HG02943 (cell line): ENCODE results near the gene FBLN1.

Source experiments
- ATAC-seq: cut with Tn5 transposase; IDR thresholded peaks from one replicate; pipeline ENCODE4 v1.9.1; 2021; ENCODE audit warnings: mild to moderate bottlenecking, low read depth, moderate library complexity; ENCODE audit not compliant: unreplicated experiment

Gene FBLN1

DNA sequence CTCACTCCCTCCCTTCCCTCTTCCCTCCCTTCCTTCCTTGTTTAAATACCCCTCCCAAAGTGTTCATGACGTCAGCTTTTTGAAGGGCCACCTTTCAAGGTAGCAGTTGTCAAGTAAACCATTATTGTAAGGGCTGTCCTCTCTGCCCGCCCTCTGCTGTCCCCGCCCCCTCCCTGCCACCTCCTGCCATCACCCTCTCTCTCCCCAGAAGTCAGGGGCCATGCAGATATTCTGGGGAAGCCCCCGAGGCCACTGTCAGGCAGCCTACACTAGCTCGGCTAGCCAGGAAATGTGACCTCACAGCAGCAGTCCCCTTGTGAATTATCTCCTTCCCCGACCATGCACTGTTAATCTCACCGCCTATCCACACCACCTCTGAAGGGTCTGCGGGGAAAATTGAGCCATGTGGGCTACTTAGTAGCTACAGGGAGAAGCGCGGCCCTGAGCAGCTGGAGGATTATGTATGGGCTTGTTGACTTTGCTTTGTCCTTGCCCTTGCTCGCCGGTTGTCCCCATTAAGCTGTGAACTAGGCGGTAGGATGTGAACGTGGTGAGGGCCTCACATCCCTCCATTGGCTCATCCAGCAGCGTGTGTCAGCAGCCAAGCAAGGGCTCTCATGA, 126.9 kb downstream of the FBLN1 start:
- no peak for ATAC-seq

DNA sequence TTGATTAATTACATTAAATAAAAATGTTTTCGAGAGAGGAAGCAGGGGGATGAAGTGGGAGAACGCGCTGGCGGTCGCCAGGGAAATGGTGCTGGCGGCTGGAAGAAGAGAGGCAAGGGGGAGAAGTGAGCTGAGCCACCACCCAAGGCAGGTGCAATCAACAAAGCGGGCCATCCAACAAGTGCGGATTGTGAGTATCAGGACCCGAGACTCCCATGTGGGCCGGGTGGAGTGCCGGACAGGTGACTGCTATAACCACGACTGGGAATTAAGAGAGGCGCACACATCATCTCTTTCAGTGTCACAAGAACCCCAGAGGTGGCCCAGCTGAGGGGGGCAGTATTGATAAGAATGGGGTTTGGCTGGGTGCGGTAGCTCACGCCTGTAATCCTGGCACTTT, 127.8 kb downstream of the FBLN1 start:
- no peak for ATAC-seq

DNA sequence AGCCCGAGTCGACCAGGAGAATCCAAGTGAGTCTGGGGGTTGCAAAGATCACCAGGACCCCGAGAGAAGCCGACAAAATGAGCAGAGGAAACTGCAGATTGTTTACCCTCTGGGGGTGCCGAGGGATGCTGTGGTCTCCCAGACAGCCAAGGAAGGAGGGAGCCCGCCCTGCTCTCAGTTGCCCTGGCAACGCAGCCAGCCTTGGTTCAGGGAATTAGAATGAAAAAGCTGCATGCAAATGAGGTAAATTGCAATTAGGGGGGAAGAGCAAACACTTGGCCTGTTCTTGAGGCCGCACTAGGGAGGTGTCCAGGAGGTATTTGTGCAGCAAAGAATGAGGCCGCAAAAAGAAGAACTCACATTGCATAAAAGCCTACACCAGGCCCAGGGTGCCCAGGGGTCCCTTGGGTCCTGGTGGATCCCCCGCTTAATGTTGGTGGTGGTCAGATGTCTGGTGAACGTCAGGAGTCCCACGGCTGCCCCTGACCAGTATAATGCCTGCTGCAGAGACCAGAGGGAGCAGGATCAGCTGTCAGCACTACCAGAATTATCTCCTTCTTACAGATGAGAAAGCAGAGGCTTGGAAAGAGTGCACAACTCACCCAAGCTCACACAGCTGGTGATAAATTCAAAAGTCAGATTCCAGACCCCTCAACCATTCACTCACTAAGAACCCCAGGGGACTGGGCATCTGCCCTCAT, 128.6 kb downstream of the FBLN1 start:
- no peak for ATAC-seq

GRCh38 chr22:45631841-45632238, 129.2 kb downstream of the FBLN1 start:
- ATAC-seq, result no peak

DNA sequence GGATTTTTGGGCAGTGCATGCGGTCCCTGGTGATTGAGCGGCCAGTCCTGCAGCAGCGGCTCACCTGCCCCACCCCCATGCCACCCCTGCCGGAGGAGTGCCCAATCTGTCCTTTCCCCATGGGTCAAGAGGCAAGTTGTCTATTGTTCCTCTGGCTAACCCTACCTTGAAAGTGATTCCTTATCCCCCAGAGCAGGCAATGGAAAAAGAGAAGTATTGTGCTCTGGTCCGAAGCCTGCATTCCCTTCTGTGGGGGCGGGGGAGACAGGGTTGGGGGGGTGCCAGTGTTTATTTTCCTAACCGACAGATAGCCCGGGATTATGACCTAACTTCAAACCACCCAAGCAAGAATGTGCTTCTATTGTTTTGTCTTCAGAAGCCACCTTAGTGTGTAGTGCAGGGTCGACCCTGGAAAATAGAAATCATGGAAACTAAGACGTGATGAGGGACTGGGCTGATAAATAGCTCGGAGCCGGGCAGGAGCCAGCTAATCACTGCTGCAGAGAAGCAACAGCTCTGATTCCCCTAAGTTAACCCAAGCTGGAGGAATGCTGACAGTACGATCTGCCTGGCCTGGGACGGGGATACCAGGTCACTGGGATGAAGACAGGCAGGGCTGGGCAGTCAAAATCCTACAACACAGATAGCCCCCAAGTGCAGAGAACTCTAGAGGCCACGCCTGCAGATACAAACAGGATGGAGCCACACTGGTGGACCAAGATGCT, 130.3 kb downstream of the FBLN1 start:
- ATAC-seq, result no peak

- ATAC-seq, result no peak
Measured at GRCh38 chr22:45636683-45637082, 134.0 kb downstream of the FBLN1 start.

DNA sequence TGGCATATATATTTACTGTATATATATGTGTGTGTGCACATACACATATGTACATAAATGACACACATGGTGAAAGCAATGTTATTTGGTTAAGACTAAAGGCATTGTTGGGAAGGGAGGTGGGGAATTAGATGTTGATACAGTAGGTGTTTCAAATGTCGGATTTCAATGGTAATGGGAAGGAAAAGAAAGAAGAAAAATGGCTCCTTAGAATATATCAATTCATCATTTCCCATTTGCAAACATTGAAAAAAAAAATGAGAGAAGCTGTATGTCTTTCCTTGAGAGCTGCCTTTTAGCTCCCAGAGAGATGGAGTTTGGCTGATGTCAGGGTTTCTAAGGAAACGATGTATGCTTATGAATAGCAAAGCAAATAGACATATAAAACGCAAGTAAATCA, 135.5 kb downstream of the FBLN1 start:
- ATAC-seq, result no peak

DNA sequence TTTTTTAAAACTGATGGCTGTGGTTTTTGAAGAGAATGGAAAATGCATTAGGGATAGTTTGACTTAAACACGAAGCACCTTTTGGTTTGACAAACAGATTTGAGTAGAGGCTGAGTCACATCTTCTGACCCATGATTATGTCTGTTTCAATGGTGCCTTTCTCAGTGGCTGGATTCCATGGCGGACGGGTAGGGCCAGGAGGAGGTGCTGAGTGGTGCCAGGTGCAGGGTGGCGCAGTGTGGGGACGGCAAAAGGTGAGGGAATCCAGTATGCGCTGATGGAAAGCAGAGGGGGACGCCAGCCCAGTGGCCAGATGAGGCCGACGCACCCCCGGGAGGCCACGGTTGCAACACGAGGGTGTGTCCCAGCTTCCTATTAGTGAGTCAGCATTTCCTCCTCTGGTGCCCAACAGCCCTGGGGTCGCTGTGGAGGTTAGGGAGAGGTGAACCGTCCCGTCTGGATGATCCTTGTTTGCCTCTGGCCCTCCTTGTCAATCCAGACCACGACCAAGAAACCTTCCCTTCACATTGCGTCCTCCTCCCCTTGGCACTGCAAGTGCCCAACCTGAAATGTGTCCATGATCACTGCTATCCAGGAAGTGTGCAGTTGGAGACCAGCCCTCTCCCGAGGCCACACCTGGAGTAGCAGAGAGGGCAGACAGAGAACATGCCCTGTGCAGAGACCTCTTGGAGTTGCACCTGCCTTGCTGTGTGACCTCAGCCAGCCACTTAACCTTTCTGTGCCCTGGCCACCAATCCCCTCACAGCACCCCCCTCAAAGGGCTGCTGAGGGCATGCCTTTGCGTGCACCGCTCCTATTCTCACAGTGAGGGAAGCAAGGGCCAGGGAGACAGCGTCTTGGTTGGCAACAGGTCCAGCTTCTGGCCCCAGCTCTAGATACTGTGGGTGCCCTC, 136.4 kb downstream of the FBLN1 start:
- ATAC-seq, result no peak

GRCh38 chr22:45639747-45640102, 137.0 kb downstream of the FBLN1 start:
- ATAC-seq, result no peak

DNA sequence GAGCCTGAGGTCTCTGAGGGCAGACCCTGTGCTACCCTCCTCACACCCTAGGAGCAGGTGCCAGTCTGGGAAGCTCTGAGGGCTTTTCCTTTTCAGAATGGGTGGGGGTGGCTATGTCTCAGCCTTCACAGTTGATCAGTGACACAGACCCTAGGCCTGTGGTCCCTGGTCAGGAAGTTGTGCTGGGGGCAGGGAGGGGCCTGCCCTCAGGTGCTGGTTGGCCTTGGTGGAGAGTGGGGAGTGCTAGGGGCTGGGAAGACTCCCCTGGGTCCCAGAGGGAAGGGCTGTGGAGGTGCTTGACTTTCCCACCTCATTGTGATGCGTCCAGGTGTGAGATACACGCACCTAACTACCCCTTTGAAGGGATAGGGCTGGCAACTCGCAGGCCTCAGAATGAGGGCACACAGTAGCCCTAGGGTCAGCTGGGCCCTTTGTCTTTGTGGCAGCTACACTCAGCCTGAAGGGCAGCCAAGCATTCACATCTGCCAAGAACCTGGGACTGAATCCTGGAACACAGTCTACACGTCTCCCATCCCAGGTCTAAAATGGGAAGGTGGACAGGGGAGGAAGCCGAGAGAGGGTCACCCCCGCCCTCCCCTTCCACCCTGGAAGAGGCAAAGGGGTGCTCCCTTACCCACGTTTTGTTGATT, 137.7 kb downstream of the FBLN1 start:
- no peak for ATAC-seq

GRCh38 chr22:45640941-45641621, 138.4 kb downstream of the FBLN1 start:
- ATAC-seq, result no peak

GRCh38 chr22:45642986-45643385, 140.3 kb downstream of the FBLN1 start:
- ATAC-seq, result no peak

DNA sequence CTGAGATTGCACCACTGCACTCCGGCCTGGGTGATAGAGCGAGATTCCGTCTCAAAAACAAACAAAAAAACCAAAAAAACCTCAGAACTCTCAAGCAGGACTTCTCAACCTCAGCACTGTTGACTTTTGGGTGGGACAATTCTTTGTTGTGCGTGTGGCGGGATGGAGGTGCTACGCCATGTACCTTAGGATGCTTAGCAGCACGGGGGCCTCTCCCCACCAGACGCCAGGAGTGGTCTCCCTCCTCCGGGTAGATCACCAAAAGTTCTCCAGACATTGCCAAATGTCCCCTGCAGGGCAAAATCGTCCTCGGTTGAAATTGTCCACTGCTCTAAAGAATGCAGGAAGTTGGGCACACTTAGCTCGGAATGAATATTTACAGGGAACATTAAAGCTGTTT, 142.0 kb downstream of the FBLN1 start:
- no peak for ATAC-seq

GRCh38 chr22:45645150-45645525, 142.5 kb downstream of the FBLN1 start:
- ATAC-seq, result no peak

GRCh38 chr22:45645526-45646414, 143.1 kb downstream of the FBLN1 start:
- no peak for ATAC-seq

- no peak for ATAC-seq
Measured at GRCh38 chr22:45647532-45648225, 145.0 kb downstream of the FBLN1 start.

- ATAC-seq, result no peak
Measured at GRCh38 chr22:45648301-45649117, 145.8 kb downstream of the FBLN1 start.
